Measurements from ENCODE around the gene NOLC1.
A peak's percentile ranks its signal among the peaks of the same experiment; 100 is the strongest.

The NOLC1 gene

GRCh38 chr10:102115775-102116174, 36.4 kb upstream of the NOLC1 start:
- peak overlapping the region; percentile 76 for H3K4me3 ChIP-seq (ENCODE audit: low read depth, low read length, poor library complexity, severe bottlenecking)
- peak overlapping the region; percentile 82 for H3K9ac ChIP-seq (ENCODE audit: low read length)

GRCh38 chr10:102116656-102117055, 35.5 kb upstream of the NOLC1 start:
- Histone ChIP-seq H3K9ac (ENCODE audit: low read length) (no peak overlapping the region; the same call in 1 of the 2 replicates), H3K4me3 (ENCODE audit: low read depth, low read length, poor library complexity, severe bottlenecking) (no peak overlapping the region), H3K9me2 (ENCODE audit: low read depth, low read length) (no peaks in the 10 kb centered on the region), H3K4me2 (ENCODE audit: low read length) (peak overlapping the region; percentile 82), H3K36me3 (ENCODE audit: insufficient read depth, low read length) (no peaks in the 10 kb centered on the region), H3F3A (ENCODE audit: insufficient read depth, low read length) (no peaks in the 10 kb centered on the region), H4K20me1 (ENCODE audit: insufficient read depth, low read length) (no peaks in the 10 kb centered on the region), H3K9me3 (ENCODE audit: low read length) (no peaks in the 10 kb centered on the region), H3K27ac (ENCODE audit: low read depth, low read length, poor library complexity, severe bottlenecking) (peak overlapping the region; percentile 91), H3K4me1 (ENCODE audit: insufficient read depth, low read length, severe bottlenecking) (peaks cover 65% of the 10 kb centered on the region), H2AFZ (ENCODE audit: low read length) (no peak overlapping the region), H3K79me2 (ENCODE audit: insufficient read depth, low read length) (peaks cover 18% of the 10 kb centered on the region), H3K27me3 (ENCODE audit: insufficient read depth, low read length) (no peaks in the 10 kb centered on the region)
- TF ChIP-seq EZH2 (IDR thresholded peaks at IDR 0.05; ENCODE audit: borderline replicate concordance, low read length) (no peak), CTCF (IDR thresholded peaks at IDR 0.05; ENCODE audit: low read length) (no peak)

More at GRCh38 chr10:102115775-102116174, 36.4 kb upstream of the NOLC1 start:
- peak overlapping the region; percentile 81 for H3K27ac ChIP-seq (ENCODE audit: low read depth, low read length, poor library complexity, severe bottlenecking)
- H3K36me3 ChIP-seq (ENCODE audit: insufficient read depth, low read length) = peaks cover 7% of the 10 kb centered on the region; the same call in 1 of the 2 replicates
- no peaks in the 10 kb centered on the region for H3K27me3 ChIP-seq (ENCODE audit: insufficient read depth, low read length)
- H3K9me2 ChIP-seq (ENCODE audit: low read depth, low read length) = no peaks in the 10 kb centered on the region
- TF ChIP-seq EZH2 (IDR thresholded peaks at IDR 0.05; ENCODE audit: borderline replicate concordance, low read length) (no peak), CTCF (IDR thresholded peaks at IDR 0.05; ENCODE audit: low read length) (no peak)
- H3K9me3 ChIP-seq (ENCODE audit: low read length) = no peaks in the 10 kb centered on the region
- H3K79me2 ChIP-seq (ENCODE audit: insufficient read depth, low read length) = peaks cover 18% of the 10 kb centered on the region
- H2AFZ ChIP-seq (ENCODE audit: low read length) = no peak overlapping the region
- H3K4me1 ChIP-seq (ENCODE audit: insufficient read depth, low read length, severe bottlenecking) = peaks cover 60% of the 10 kb centered on the region
- H3K4me2 ChIP-seq (ENCODE audit: low read length) = peak overlapping the region; percentile 75
- no peaks in the 10 kb centered on the region for H3F3A ChIP-seq (ENCODE audit: insufficient read depth, low read length)
- H4K20me1 ChIP-seq (ENCODE audit: insufficient read depth, low read length) = no peaks in the 10 kb centered on the region

GRCh38 chr10:102117391-102118159, 34.6 kb upstream of the NOLC1 start:
- Histone ChIP-seq H3K4me1 (ENCODE audit: insufficient read depth, low read length, severe bottlenecking) (peaks cover 65% of the 10 kb centered on the region), H3K9me2 (ENCODE audit: low read depth, low read length) (no peaks in the 10 kb centered on the region), H3K79me2 (ENCODE audit: insufficient read depth, low read length) (peaks cover 18% of the 10 kb centered on the region), H4K20me1 (ENCODE audit: insufficient read depth, low read length) (no peaks in the 10 kb centered on the region), H2AFZ (ENCODE audit: low read length) (no peak overlapping the region), H3K36me3 (ENCODE audit: insufficient read depth, low read length) (no peaks in the 10 kb centered on the region), H3K27me3 (ENCODE audit: insufficient read depth, low read length) (no peaks in the 10 kb centered on the region), H3K4me3 (ENCODE audit: low read depth, low read length, poor library complexity, severe bottlenecking) (peak overlapping the region; percentile 93), H3K4me2 (ENCODE audit: low read length) (peak overlapping the region; percentile 82), H3K9me3 (ENCODE audit: low read length) (no peaks in the 10 kb centered on the region), H3F3A (ENCODE audit: insufficient read depth, low read length) (no peaks in the 10 kb centered on the region), H3K9ac (ENCODE audit: low read length) (peak overlapping the region; percentile 95), H3K27ac (ENCODE audit: low read depth, low read length, poor library complexity, severe bottlenecking) (peak overlapping the region; percentile 91)
- no peak for TF ChIP-seq CTCF (IDR thresholded peaks at IDR 0.05; ENCODE audit: low read length)
- TF ChIP-seq EZH2 (IDR thresholded peaks at IDR 0.05; ENCODE audit: borderline replicate concordance, low read length) = no peak

Data from OCI-LY1 (cell line).